ENCODE measurements around the gene NOS3.

- TF ChIP-seq POLR2A (IDR thresholded peaks at IDR 0.05) (no peak), CTCF (IDR thresholded peaks at IDR 0.05) (no peak)
Measured at GRCh38 chr7:150947241-150947745, 43.5 kb upstream of the NOS3 start.

Measured in thyroid gland (tissue), 4 donors.